Right atrium auricular region (tissue), 2 donors: Measurements from ENCODE around the gene ACSF3. TPM values are rescaled to one million over a fixed set of nuclear protein-coding genes. Genes with fewer than 3 reads are reported as not detected.
"Not testable (repeated sequence)": the region's sequence is repeated elsewhere in the genome, so short reads cannot be mapped to it uniquely, and the experiment has no call there.

ENCODE experiments used
- DNase-seq: peaks from one replicate; pipeline ENCODE4 v3.0.0-alpha.2; 2019; ENCODE audit warnings: low spot score
- H3K27ac ChIP-seq, 2 donors: fragments of 200-600 bp; sonication (generic); 1 replicate in 1 of 2; 2 replicates in 1 of 2; pipeline ENCODE4 v1.5.1; 2016 to 2019
- H3K27me3 ChIP-seq, 2 donors: fragments of 200-600 bp; sonication (generic); one replicate each; pipeline versions ENCODE4 v1.5.1 to v1.6.0; 2017 to 2019
- H3K36me3 ChIP-seq: fragments of 200-600 bp; sonication (generic); one replicate; pipeline ENCODE4 v1.5.1; 2016
- H3K4me1 ChIP-seq, 2 donors: fragments of 200-600 bp; sonication (generic); one replicate each; pipeline versions ENCODE4 v1.5.1 to v1.6.0; 2017 to 2019
- H3K4me3 ChIP-seq, 2 donors: fragments of 200-600 bp; sonication (generic); 1 replicate in 1 of 2; 2 replicates in 1 of 2; pipeline ENCODE4 v1.5.1; 2017 to 2019; ENCODE audit warnings: mild to moderate bottlenecking in 1 of 2, moderate library complexity in 1 of 2
- H3K9me3 ChIP-seq, 2 donors: fragments of 200-600 bp; sonication (generic); one replicate each; pipeline ENCODE4 v1.5.1; 2019
- total RNA-seq, 2 donors: library from RNA; depleted of rRNA; stranded (reverse); fragments of >200 nt; gene quantifications; one replicate each; pipeline ENCODE4 v1.1.0, GENCODE V29; 2016
- TF ChIP-seq, protein P1 (sequence below), 2 donors: fragments of 200-600 bp; sonication (generic); IDR thresholded peaks; one replicate each; pipeline ENCODE4 v1.5.1; 2019; ENCODE audit warnings: antibody characterized with exemption in 2 of 2

ACSF3 gene
- total RNA-seq, 2 donors from 2014 or later = 13.4 to 15.9 TPM

GRCh38 chr16:89160977-89161701 lies 67.5 kb downstream of the ACSF3 start:
- Histone ChIP-seq H3K27ac (no peak overlapping the region), H3K4me3 (no peak overlapping the region), H3K36me3 (no peaks in the 10 kb centered on the region), H3K9me3 (no peaks in the 10 kb centered on the region), H3K4me1 (peaks cover 0 to 11% of the 10 kb centered on the region in 2 donors), H3K27me3 (no peaks in the 10 kb centered on the region)
- DNase-seq = no peak
- TF ChIP-seq, protein P1, sequence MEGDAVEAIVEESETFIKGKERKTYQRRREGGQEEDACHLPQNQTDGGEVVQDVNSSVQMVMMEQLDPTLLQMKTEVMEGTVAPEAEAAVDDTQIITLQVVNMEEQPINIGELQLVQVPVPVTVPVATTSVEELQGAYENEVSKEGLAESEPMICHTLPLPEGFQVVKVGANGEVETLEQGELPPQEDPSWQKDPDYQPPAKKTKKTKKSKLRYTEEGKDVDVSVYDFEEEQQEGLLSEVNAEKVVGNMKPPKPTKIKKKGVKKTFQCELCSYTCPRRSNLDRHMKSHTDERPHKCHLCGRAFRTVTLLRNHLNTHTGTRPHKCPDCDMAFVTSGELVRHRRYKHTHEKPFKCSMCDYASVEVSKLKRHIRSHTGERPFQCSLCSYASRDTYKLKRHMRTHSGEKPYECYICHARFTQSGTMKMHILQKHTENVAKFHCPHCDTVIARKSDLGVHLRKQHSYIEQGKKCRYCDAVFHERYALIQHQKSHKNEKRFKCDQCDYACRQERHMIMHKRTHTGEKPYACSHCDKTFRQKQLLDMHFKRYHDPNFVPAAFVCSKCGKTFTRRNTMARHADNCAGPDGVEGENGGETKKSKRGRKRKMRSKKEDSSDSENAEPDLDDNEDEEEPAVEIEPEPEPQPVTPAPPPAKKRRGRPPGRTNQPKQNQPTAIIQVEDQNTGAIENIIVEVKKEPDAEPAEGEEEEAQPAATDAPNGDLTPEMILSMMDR (IDR thresholded peaks at IDR 0.05) = no peak

- TF ChIP-seq, protein P1 (IDR thresholded peaks at IDR 0.05) = no peak
- Histone ChIP-seq H3K4me3 (no peak overlapping the region), H3K9me3 (no peaks in the 10 kb centered on the region), H3K36me3 (no peaks in the 10 kb centered on the region), H3K27ac (no peak overlapping the region), H3K27me3 (no peaks in the 10 kb centered on the region), H3K4me1 (peaks cover 0 to 5% of the 10 kb centered on the region in 2 donors)
- DNase-seq = no peak
These were observed 68.4 kb downstream of the ACSF3 start for GRCh38 chr16:89161763-89162713.

GRCh38 chr16:89163297-89163696 lies 69.6 kb downstream of the ACSF3 start:
- Histone ChIP-seq H3K4me3 (no peak overlapping the region), H3K36me3 (no peaks in the 10 kb centered on the region), H3K4me1 (peaks cover 0 to 10% of the 10 kb centered on the region in 2 donors), H3K27me3 (no peaks in the 10 kb centered on the region), H3K9me3 (no peaks in the 10 kb centered on the region), H3K27ac (no peak overlapping the region)
- TF ChIP-seq, protein P1 (IDR thresholded peaks at IDR 0.05) = no peak
- DNase-seq = no peak

GRCh38 chr16:89164436-89164835 lies 70.8 kb downstream of the ACSF3 start:
- no peak for DNase-seq
- Histone ChIP-seq H3K4me1 (peaks cover 0 to 10% of the 10 kb centered on the region in 2 donors), H3K27me3 (no peaks in the 10 kb centered on the region), H3K27ac (no peak overlapping the region), H3K4me3 (no peak overlapping the region), H3K9me3 (no peaks in the 10 kb centered on the region), H3K36me3 (no peaks in the 10 kb centered on the region)
- TF ChIP-seq, protein P1 (IDR thresholded peaks at IDR 0.05) = no peak

DNA sequence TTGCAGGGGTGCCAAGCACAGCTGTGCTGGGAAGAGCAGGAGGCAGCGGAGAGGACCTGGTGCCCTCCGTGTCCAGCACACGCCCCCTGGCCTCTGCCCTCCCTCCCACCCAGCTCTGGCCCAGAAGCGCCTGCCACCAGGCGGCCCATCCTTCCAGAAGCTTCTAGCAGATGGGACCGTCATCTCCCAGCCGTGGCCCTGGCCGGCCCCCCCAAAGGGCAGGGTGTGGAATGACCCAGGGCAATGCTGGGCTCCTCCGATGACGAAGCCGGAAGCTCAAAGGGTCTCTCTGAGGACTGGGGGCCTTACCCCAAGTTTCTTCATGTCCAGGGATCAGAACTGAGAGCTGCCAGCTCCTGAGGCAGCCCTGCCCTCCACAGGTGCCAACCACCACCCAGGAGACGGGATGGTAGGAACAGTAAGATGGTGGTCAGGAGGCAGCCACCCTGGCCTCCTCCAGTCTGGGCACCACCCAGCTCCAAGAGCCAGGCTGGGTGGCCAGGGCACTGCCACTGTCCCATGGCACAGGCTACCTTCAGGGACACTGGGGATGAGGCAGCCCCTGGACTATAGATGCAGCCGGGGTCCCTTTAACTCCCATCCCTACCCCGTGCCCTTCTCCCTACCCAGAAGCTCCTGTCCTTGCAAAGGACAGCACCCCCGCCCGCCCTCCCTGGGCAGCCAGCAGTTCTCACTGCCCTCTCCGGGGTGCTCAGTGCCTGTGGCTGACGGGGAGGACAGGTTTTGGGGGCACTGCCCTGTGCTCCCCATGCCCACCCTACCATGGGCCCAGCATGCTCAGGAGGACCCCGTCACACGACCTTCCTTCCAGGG lies 71.4 kb downstream of the ACSF3 start:
- DNase-seq = no peak
- Histone ChIP-seq H3K4me1 (peaks cover 0 to 10% of the 10 kb centered on the region in 2 donors), H3K9me3 (no peaks in the 10 kb centered on the region), H3K36me3 (no peaks in the 10 kb centered on the region), H3K27ac (no peak overlapping the region), H3K4me3 (no peak overlapping the region), H3K27me3 (peaks cover 0 to 3% of the 10 kb centered on the region in 2 donors)
- TF ChIP-seq, protein P1 (IDR thresholded peaks at IDR 0.05) = no peak

- DNase-seq, H3K9me3 ChIP-seq, H3K27ac ChIP-seq, H3K36me3 ChIP-seq, H3K27me3 ChIP-seq, H3K4me3 ChIP-seq: not testable (repeated sequence)
- peaks cover 0 to 15% of the 10 kb centered on the region in 2 donors for H3K4me1 ChIP-seq
These were observed 72.0 kb downstream of the ACSF3 start for GRCh38 chr16:89165681-89165979.
